Liver (tissue), 3 donors: ENCODE data around the gene FAM89B.

Experiments used
- GABPA ChIP-seq, 2 donors: IDR thresholded peaks in 1 of 2; conservative IDR thresholded peaks in 1 of 2; 2 replicates each; pipeline ENCODE4 v1.6.1; 2016; ENCODE audit warnings: antibody characterized with exemption in 2 of 2, mild to moderate bottlenecking in 1 of 2, moderate library complexity in 1 of 2
- HNF4G ChIP-seq: IDR thresholded peaks from 2 replicates; pipeline ENCODE4 v1.6.1; 2016; ENCODE audit warnings: antibody characterized with exemption
- SP1 ChIP-seq: IDR thresholded peaks from 2 replicates; pipeline ENCODE4 v1.6.1; 2018; ENCODE audit warnings: antibody characterized with exemption, mild to moderate bottlenecking
- TAF1 ChIP-seq: conservative IDR thresholded peaks from 2 replicates; pipeline ENCODE4 v1.6.1; 2016; ENCODE audit warnings: antibody characterized with exemption, mild to moderate bottlenecking
- YY1 ChIP-seq: IDR thresholded peaks from 2 replicates; pipeline ENCODE4 v1.6.1; 2016; ENCODE audit warnings: antibody characterized with exemption, mild to moderate bottlenecking
- TF ChIP-seq, protein P1 (sequence below): fragments of 150-350 bp; IDR thresholded peaks from 2 replicates; pipeline ENCODE4 v1.5.1; 2017; ENCODE audit warnings: improper control_type of control experiment, low read depth, low read length; ENCODE audit not compliant: missing input control
- TF ChIP-seq, protein P2 (sequence below): IDR thresholded peaks from 2 replicates; pipeline ENCODE4 v1.6.1; 2016; ENCODE audit warnings: antibody characterized with exemption
- TF ChIP-seq, protein P3 (sequence below): IDR thresholded peaks from 2 replicates; pipeline ENCODE4 v1.6.1; 2016; ENCODE audit warnings: antibody characterized with exemption
- donor health status: healthy.
- donor health status: healthy.

DNA sequence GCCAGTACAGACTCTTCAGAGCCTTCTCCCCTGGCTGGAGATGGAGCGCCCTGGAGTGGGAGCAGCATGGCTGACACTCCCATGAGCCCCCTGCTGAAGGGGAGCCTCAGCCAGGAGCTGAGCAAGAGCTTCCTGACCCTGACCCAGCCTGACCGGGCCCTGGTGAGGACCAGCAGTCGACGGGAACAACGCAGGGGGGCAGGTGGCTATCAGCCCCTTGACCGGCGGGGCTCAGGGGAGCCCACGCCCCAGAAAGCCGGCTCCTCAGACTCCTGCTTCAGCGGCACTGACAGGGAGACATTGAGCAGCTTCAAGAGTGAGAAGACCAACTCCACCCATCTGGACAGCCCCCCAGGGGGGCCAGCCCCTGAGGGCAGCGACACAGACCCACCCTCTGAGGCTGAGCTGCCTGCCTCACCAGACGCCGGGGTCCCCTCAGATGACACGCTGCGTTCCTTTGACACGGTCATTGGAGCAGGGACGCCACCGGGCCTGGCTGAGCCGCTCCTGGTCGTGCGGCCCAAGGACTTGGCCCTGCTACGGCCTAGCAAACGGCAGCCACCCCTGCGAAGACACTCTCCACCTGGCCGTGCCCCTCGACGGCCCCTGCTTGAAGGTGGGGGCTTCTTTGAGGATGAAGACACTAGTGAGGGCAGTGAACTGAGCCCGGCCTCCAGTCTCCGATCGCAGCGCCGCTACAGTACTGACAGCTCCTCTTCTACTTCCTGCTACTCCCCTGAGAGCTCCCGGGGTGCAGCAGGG is 45.8 kb downstream of the FAM89B start:
- TF ChIP-seq TAF1: no peak
- no peak for TF ChIP-seq YY1
- TF ChIP-seq, protein P1, sequence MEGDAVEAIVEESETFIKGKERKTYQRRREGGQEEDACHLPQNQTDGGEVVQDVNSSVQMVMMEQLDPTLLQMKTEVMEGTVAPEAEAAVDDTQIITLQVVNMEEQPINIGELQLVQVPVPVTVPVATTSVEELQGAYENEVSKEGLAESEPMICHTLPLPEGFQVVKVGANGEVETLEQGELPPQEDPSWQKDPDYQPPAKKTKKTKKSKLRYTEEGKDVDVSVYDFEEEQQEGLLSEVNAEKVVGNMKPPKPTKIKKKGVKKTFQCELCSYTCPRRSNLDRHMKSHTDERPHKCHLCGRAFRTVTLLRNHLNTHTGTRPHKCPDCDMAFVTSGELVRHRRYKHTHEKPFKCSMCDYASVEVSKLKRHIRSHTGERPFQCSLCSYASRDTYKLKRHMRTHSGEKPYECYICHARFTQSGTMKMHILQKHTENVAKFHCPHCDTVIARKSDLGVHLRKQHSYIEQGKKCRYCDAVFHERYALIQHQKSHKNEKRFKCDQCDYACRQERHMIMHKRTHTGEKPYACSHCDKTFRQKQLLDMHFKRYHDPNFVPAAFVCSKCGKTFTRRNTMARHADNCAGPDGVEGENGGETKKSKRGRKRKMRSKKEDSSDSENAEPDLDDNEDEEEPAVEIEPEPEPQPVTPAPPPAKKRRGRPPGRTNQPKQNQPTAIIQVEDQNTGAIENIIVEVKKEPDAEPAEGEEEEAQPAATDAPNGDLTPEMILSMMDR: no peak
- TF ChIP-seq, protein P2, sequence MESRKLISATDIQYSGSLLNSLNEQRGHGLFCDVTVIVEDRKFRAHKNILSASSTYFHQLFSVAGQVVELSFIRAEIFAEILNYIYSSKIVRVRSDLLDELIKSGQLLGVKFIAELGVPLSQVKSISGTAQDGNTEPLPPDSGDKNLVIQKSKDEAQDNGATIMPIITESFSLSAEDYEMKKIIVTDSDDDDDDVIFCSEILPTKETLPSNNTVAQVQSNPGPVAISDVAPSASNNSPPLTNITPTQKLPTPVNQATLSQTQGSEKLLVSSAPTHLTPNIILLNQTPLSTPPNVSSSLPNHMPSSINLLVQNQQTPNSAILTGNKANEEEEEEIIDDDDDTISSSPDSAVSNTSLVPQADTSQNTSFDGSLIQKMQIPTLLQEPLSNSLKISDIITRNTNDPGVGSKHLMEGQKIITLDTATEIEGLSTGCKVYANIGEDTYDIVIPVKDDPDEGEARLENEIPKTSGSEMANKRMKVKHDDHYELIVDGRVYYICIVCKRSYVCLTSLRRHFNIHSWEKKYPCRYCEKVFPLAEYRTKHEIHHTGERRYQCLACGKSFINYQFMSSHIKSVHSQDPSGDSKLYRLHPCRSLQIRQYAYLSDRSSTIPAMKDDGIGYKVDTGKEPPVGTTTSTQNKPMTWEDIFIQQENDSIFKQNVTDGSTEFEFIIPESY: no peak
- TF ChIP-seq SP1: no peak
- TF ChIP-seq GABPA (IDR thresholded peaks at IDR 0.05 in 1 of 2, conservative IDR thresholded peaks at IDR 0.05 in 1 of 2): no peak
- no peak for TF ChIP-seq HNF4G
- TF ChIP-seq, protein P3, sequence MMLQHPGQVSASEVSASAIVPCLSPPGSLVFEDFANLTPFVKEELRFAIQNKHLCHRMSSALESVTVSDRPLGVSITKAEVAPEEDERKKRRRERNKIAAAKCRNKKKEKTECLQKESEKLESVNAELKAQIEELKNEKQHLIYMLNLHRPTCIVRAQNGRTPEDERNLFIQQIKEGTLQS: no peak
